IPS DF 6.9 (cell line): ENCODE data around the gene NECTIN1.

Experiments
- DNase-seq: peaks from one replicate; pipeline ENCODE4 v3.0.0-alpha.2; 2013; ENCODE audit warnings: low read depth, low spot score
- H3K27ac ChIP-seq: one replicate; pipeline ENCODE4 v1.5.1; 2013; ENCODE audit warnings: low read length, control low read depth
- H3K27me3 ChIP-seq: 2 replicates; pipeline ENCODE4 v1.6.1; 2013; ENCODE audit warnings: mild to moderate bottlenecking, low read length; ENCODE audit not compliant: control insufficient read depth, insufficient read depth
- H3K36me3 ChIP-seq: 2 replicates; pipeline ENCODE4 v1.6.1; 2013; ENCODE audit warnings: low read length; ENCODE audit not compliant: control insufficient read depth, insufficient read depth
- H3K4me1 ChIP-seq: 2 replicates; pipeline ENCODE4 v1.6.1; 2013; ENCODE audit warnings: low read length; ENCODE audit not compliant: control insufficient read depth, insufficient read depth
- H3K4me3 ChIP-seq: 2 replicates; pipeline ENCODE4 v1.5.1; 2013; ENCODE audit warnings: mild to moderate bottlenecking, low read length
- H3K9me3 ChIP-seq: 2 replicates; pipeline ENCODE4 v1.6.1; 2013; ENCODE audit warnings: low read length, inconsistent platforms; ENCODE audit not compliant: control insufficient read depth, insufficient read depth
- WGBS: extraction: QIAGEN DNeasy Blood & Tissue Kit; methylation state at CpG from one replicate; pipeline ENCODE4 v1.1.7; 2013; ENCODE audit warnings: mixed read lengths, missing lambda C conversion rate; ENCODE audit not compliant: insufficient read length, insufficient coverage; 5-methylcytosine and 5-hydroxymethylcytosine counted together

NECTIN1 gene

DNA sequence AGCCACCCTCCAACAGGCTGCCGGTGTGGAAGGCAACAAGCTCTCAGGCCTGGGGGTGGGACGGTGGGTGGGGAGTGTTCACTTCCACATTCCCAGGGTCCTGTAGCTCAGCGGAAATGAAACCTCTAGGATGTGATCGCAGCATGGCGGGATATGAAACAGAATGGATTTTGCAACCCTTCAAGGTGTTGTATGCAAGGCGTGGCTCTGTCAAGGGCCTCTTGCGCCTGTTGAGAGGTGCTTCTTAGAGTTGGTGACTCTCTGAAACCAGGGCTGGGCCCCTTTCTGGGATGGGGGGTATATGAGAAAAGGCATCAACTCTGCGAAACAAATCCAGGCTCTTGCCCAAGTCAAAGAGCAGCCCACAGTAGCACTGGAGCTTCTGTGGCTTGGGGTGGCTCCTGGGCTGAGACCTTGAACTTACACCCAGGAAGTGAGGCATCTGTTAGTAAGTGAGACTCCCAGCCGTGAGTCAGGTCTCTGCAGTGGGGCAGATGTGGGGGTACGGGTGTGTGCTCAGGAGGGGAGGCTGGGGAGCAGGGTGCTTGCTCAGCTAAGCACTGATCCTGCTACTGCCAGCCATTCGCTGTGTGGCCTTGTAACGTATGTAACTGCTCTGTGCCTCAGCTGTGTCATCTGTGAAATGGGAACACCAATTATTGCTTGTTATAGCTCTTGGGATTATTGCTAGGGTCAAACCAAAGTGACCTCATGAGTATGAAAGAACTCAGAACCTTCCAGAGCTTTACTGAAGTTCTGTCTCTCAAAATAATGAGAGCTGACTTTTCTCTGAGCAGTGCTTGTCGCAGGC lies 28.3 kb downstream of the NECTIN1 start:
- Histone ChIP-seq H3K27ac (no peak overlapping the region), H3K4me3 (no peak overlapping the region), H3K27me3 (no peaks in the 10 kb centered on the region)

DNA sequence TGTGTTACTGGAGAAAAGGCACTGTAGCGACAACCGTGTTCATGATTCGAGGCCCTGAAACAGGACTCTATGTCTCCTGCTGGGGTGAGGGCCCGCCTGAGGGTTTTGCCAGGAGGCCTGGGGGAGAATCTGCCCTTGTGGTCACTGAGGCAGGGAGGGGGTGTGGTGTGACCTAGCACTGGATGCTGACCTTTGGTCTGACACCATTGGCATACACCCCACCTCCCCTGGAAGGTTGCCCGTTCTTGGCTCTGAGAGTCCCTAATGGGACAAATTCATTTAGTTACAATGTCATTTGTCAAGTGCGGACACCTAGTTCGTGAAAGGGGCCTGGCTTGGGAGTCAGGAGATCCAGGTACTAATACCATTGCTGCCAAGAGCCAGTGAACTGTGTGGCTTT lies 29.0 kb downstream of the NECTIN1 start:
- Histone ChIP-seq H3K36me3 (no peaks in the 10 kb centered on the region; the same call in 1 of the 2 replicates), H3K9me3 (no peaks in the 10 kb centered on the region), H3K27me3 (no peaks in the 10 kb centered on the region), H3K4me1 (peaks cover 11% of the 10 kb centered on the region), H3K4me3 (no peak overlapping the region), H3K27ac (no peak overlapping the region)
- no CpG with 5 or more reads among the region's 7 CpGs for WGBS
- DNase-seq: no peak

More for the DNA sequence above, 28.3 kb downstream of the NECTIN1 start:
- Histone ChIP-seq H3K9me3 (no peaks in the 10 kb centered on the region), H3K4me1 (peaks cover 9% of the 10 kb centered on the region), H3K36me3 (no peaks in the 10 kb centered on the region; the same call in 1 of the 2 replicates)
- no peak for DNase-seq
- no CpG with 5 or more reads among the region's 13 CpGs for WGBS

DNA sequence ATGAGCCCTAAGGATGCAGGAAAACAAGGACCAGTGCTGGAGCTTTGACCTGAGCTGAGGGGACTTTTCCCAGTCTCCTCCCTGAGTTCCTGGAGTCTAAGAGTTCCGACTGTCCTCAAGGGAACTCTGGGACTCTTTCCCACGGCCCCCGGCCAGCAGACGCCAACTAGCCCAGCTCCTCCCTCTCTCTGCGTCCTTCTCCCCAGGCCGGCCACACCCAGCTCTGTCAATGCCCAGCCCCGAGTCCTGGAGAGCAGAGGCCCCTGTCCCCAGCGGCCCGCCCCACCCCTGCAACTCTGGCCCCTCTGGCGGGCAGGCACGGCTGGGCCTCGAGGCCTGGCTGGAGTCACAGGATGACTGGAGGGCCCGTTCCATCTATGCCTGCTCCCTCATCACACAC lies 29.8 kb downstream of the NECTIN1 start:
- H3K4me1 ChIP-seq: peaks cover 13% of the 10 kb centered on the region
- DNase-seq: no peak
- H3K36me3 ChIP-seq: no peaks in the 10 kb centered on the region
- H3K9me3 ChIP-seq: no peaks in the 10 kb centered on the region
- WGBS: no CpG with 5 or more reads among the region's 13 CpGs
- no peak overlapping the region for H3K27ac ChIP-seq
- H3K27me3 ChIP-seq: no peaks in the 10 kb centered on the region
- no peak overlapping the region for H3K4me3 ChIP-seq

DNA sequence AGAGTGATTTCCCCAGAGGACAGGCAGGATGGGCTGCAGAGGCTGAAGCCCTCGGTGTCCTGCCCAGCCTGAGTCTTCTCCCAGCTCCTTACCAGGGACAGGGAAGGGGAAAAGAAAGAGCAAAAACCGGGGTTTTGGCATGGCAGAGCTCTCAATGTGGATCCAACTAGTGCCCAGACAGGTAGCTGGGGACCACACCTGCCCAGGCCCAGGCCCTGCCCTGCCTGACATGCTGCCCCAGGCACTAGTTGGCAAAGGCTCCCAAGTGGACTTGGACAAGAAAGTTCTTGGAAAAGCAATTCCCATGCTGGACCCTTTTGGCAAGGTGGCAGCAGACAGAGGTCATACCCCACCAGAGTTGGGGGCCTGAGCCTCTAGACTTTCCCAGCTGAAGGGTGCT lies 31.1 kb downstream of the NECTIN1 start:
- no peak overlapping the region for H3K4me3 ChIP-seq
- DNase-seq: no peak
- no peaks in the 10 kb centered on the region for H3K9me3 ChIP-seq
- WGBS: no CpG with 5 or more reads among the region's 2 CpGs
- no peaks in the 10 kb centered on the region for H3K27me3 ChIP-seq
- H3K4me1 ChIP-seq: peaks cover 15% of the 10 kb centered on the region
- H3K36me3 ChIP-seq: no peaks in the 10 kb centered on the region
- no peak overlapping the region for H3K27ac ChIP-seq

DNA sequence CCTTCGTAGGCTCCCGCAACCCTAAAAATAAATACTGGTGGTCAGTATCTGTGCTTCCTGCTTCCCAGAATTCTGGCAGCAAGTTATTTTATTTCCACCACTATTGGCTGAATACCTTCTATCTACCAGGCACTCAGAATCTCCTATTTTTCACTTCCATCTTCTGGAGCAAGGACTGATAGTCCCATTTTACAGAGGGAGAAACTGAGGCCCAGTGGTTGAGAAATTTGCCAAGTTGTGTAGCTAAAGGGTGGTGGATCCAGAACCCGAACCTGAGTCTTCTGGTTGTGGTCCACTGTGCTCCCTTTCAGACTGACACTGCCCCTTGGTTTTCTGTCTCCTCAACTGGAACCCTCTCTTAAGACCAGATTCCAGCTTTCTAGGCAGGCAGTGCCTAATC lies 31.6 kb downstream of the NECTIN1 start:
- H3K9me3 ChIP-seq: no peaks in the 10 kb centered on the region
- no CpG with 5 or more reads among the region's 3 CpGs for WGBS
- DNase-seq: no peak
- H3K27me3 ChIP-seq: no peaks in the 10 kb centered on the region
- peaks cover 15% of the 10 kb centered on the region for H3K4me1 ChIP-seq
- no peaks in the 10 kb centered on the region for H3K36me3 ChIP-seq
- H3K4me3 ChIP-seq: no peak overlapping the region
- H3K27ac ChIP-seq: no peak overlapping the region

DNA sequence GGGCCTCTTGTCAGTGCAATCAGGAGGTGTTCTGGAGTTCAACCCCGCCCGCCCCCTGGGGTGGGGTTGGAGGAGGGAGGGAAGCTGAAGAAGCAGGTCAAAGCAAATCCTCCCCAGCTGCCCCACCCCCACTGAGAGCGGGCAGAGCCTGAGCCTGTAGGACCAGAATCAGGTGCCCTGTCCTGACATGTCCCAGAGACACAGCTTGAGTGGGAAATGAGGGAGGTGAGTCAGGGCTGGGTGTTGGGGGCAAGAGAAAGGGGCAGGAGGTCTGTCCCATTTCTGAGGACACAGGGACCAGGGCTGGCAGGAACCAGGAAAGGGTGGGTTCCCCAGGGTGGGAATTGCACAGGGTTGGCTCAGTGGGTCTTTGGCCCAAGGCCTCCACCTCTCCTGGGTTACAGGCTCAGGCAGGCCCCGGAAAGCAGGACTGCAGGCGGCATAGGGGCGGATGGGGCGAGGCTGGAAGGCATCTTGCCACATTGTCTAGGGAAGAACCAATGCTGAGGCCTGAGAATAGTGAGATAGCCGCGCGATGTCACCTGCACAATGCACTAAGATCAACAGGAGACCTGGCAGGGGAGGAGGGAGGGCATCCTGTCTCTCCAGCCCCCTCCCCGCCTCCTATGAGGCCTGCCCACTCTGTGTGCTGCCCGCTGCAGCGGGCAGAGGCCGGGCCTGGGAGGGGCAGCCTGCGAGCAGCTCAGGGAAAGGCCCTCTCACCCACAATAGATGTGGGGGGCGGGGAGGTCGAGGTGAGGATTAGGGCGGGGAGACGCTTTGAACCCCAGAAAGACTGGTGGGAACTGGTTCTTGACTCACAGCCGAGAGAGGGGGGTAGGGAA lies 32.4 kb downstream of the NECTIN1 start:
- no peaks in the 10 kb centered on the region for H3K36me3 ChIP-seq
- H3K4me3 ChIP-seq: no peak overlapping the region
- DNase-seq: no peak
- H3K9me3 ChIP-seq: no peaks in the 10 kb centered on the region
- peaks cover 19% of the 10 kb centered on the region for H3K4me1 ChIP-seq
- no peaks in the 10 kb centered on the region for H3K27me3 ChIP-seq
- no peak overlapping the region for H3K27ac ChIP-seq
- WGBS: no CpG with 5 or more reads among the region's 20 CpGs

DNA sequence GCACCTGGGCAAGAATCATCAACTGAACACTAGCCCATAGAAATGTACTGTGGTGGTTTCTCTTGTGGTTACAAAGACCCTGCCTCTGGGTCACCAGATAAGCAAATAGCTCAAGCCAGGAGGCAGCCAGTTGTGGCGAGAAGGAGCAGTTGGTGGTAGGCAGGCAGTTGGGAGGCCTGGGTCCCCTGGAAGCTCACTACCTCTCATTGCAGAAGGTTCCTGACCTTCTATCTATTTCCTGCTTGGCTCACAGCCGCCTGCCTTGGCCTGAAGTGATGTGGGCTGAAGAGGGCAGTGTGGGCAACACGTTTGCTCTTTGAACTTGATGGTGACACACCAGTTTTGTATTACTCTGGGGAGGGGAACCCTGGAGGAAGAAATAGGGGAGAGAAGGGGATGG lies 34.7 kb downstream of the NECTIN1 start:
- peaks cover 25% of the 10 kb centered on the region for H3K4me1 ChIP-seq
- DNase-seq: no peak
- no peaks in the 10 kb centered on the region for H3K36me3 ChIP-seq
- H3K4me3 ChIP-seq: no peak overlapping the region
- H3K27ac ChIP-seq: no peak overlapping the region
- H3K9me3 ChIP-seq: no peaks in the 10 kb centered on the region
- H3K27me3 ChIP-seq: no peaks in the 10 kb centered on the region
- WGBS: no CpG with 5 or more reads among the region's 3 CpGs

DNA sequence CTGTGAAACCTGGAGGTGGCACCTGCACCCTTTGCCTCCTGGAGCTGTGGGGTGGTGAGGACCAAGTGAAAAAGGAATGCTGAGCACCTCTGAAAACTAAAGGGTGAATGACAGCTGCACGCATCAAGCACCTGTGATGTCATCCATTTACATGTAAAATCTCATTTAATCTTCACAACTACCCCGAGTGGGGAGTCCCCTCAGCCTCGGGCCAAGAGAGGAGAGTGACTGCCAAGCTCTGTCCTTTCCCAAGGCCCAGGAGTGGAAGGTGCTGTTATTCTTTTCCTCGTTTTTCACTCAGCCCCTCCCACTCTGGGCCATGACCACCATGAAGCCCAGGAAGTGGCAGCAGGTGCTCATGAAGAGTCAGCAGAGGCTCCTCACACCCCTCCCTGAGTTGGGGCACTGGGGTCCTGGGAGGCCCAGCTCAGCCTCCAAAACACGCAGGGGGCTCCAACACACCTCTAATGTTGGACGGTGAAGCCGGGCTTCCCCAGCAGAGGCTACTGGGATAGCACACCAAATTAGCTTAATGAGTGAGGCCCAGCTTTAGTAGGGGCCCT lies 35.7 kb downstream of the NECTIN1 start:
- Histone ChIP-seq H3K27ac (no peak overlapping the region), H3K4me3 (no peak overlapping the region), H3K4me1 (peaks cover 27% of the 10 kb centered on the region), H3K36me3 (no peaks in the 10 kb centered on the region), H3K9me3 (no peaks in the 10 kb centered on the region), H3K27me3 (no peaks in the 10 kb centered on the region)
- whole genome bisulfite sequencing: no CpG with 5 or more reads among the region's 7 CpGs
- DNase-seq: no peak

DNA sequence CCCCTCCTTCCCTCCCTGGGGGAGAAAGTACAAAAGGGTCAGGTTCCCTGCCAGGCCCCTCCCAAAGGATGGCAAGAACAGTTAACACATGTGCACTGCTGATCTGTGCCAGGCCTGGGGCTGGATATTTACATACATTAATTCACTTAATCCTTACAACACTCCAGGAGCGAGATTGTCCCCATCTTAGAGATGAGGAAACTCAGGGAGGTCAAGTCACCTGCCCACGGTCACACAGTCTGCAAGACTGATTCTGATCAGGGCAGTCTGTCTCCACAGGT lies 36.5 kb downstream of the NECTIN1 start:
- peaks cover 29% of the 10 kb centered on the region for H3K4me1 ChIP-seq
- no CpG with 5 or more reads among the region's 2 CpGs for WGBS
- H3K4me3 ChIP-seq: no peak overlapping the region
- no peaks in the 10 kb centered on the region for H3K27me3 ChIP-seq
- no peaks in the 10 kb centered on the region for H3K36me3 ChIP-seq
- DNase-seq: no peak
- H3K9me3 ChIP-seq: no peaks in the 10 kb centered on the region
- no peak overlapping the region for H3K27ac ChIP-seq

DNA sequence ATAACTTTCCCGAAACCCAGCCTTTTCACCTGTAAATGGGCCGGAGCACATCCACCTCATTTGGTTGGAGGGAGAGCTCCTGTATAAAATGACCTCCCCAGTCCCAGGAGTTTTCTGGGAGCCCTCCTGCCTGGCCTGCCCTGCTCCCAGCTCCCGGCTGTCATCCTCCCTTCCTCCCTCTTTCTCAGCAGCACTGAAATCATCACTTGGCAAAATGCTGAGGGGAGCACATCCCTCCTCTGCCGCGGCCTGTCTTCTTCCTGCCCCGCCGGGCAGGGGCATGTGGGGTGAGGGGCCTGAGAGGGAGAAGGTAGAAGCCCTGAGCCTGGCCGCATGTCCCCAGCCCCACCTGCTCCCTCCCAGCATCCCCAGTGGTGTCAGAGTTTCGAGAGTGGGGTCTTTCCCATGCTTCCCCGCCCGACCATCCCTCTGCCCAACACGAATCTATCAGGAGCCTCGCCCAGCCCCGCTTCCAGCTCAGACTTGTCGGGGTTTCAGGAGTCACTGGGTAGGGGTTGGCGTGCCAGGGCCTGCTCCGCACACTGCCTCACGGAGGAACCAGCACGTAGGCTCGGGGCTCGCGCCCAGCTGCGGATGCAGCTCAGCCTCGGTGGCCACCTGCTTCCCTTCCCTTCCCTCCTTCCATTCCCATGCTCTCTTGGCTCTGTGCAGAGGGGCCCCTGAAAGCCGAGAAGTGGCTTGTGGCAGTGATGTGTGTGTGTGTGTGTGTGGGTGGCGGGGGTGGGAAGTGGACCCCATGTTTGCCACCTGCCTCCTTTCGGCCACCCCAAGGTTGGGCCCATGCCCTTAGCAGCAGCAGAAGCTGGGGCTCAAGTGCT lies 37.1 kb downstream of the NECTIN1 start:
- WGBS: no CpG with 5 or more reads among the region's 27 CpGs
- no peaks in the 10 kb centered on the region for H3K27me3 ChIP-seq
- no peak overlapping the region for H3K27ac ChIP-seq
- no peaks in the 10 kb centered on the region for H3K36me3 ChIP-seq
- no peak for DNase-seq
- peaks cover 31% of the 10 kb centered on the region for H3K4me1 ChIP-seq
- H3K9me3 ChIP-seq: no peaks in the 10 kb centered on the region
- no peak overlapping the region for H3K4me3 ChIP-seq
